ENCODE measurements around the gene RBFOX1.

DNA sequence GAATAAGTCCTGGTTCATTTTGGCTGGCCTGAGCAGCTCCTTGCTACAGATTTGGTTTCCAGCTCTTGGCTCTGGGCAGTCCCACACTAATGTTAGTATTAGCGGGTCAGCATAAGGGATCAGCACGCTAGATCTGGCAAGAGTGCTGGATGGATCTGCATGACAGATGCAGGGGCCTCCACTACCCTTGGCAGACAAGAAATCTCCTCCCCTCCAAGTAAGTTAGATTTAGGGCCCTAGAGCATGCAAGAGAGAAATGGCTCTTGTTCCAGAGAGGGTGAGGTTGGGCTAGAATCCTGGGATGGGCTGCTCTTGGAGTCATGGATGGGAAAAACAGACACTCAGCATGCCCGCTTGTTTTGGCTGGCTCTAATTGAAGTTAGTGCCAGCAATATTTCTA lies 414.3 kb downstream of the RBFOX1 start:
- TF ChIP-seq, protein P1, sequence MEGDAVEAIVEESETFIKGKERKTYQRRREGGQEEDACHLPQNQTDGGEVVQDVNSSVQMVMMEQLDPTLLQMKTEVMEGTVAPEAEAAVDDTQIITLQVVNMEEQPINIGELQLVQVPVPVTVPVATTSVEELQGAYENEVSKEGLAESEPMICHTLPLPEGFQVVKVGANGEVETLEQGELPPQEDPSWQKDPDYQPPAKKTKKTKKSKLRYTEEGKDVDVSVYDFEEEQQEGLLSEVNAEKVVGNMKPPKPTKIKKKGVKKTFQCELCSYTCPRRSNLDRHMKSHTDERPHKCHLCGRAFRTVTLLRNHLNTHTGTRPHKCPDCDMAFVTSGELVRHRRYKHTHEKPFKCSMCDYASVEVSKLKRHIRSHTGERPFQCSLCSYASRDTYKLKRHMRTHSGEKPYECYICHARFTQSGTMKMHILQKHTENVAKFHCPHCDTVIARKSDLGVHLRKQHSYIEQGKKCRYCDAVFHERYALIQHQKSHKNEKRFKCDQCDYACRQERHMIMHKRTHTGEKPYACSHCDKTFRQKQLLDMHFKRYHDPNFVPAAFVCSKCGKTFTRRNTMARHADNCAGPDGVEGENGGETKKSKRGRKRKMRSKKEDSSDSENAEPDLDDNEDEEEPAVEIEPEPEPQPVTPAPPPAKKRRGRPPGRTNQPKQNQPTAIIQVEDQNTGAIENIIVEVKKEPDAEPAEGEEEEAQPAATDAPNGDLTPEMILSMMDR (IDR thresholded peaks at IDR 0.05) = no peak
- TF ChIP-seq POLR2A (IDR thresholded peaks at IDR 0.05) = no peak
